ENCODE measurements around the gene VPREB1. TPM values are rescaled to one million over a fixed set of nuclear protein-coding genes. Genes with fewer than 3 reads are reported as not detected.

Gene VPREB1
- total RNA-seq, 1 donor from 2014 or later: not detected

DNA sequence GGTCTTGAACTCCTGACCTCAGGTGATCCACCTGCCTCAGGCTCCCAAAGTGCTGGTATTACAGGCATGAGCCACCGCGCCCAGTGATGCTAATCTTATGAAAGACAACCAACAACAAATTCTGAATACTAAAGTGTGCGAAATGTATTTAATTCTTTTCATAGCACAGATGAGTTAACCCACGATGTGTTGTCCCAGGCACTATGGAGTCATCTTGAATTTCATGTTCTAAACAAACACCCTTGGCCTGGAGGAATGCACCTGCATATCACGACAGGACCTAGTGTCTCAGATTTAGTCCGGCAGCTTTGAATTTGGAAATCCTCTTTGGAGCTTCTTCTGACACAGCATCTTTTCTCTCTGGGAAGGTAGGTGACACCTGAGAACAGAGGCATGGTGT, 16.2 kb upstream of the VPREB1 start:
- TF ChIP-seq, protein P1, sequence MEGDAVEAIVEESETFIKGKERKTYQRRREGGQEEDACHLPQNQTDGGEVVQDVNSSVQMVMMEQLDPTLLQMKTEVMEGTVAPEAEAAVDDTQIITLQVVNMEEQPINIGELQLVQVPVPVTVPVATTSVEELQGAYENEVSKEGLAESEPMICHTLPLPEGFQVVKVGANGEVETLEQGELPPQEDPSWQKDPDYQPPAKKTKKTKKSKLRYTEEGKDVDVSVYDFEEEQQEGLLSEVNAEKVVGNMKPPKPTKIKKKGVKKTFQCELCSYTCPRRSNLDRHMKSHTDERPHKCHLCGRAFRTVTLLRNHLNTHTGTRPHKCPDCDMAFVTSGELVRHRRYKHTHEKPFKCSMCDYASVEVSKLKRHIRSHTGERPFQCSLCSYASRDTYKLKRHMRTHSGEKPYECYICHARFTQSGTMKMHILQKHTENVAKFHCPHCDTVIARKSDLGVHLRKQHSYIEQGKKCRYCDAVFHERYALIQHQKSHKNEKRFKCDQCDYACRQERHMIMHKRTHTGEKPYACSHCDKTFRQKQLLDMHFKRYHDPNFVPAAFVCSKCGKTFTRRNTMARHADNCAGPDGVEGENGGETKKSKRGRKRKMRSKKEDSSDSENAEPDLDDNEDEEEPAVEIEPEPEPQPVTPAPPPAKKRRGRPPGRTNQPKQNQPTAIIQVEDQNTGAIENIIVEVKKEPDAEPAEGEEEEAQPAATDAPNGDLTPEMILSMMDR (IDR thresholded peaks at IDR 0.05; ENCODE audit: borderline replicate concordance): no peak
- no peak overlapping the region for H3K4me3 ChIP-seq
- H3K4me1 ChIP-seq: no peaks in the 10 kb centered on the region
- intact Hi-C loops (cut with micrococcal nuclease): no loop called here
- peaks cover 47% of the 10 kb centered on the region for H3K27me3 ChIP-seq (ENCODE audit: low read depth)
- no peaks in the 10 kb centered on the region for H3K36me3 ChIP-seq
- no peak overlapping the region for H3K27ac ChIP-seq (replicated peaks)
- no peaks in the 10 kb centered on the region for H3K9me3 ChIP-seq (replicated peaks)
- DNase-seq: no peak

DNA sequence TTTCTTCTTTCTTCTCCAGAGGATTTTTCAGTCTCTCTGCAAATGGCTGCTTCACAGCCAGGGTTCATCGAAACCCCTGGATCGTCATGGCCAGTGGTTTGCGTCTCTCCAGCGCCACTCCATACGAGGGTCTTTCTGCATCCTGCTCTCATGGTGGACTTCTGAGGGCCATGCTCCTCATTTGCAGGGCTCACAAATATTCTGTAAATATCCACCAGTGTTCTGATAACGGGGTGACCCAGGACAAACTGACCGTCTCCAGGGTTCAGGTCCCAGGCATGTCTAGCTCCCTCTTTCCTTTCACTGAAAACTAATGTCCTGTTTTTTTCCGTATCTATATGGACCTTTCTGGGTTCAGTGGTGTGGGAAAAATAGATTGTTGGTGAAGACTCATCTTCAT, 15.7 kb upstream of the VPREB1 start:
- no peak overlapping the region for H3K4me3 ChIP-seq
- TF ChIP-seq, protein P1 (IDR thresholded peaks at IDR 0.05; ENCODE audit: borderline replicate concordance): no peak
- intact Hi-C loops (cut with micrococcal nuclease): no loop called here
- peaks cover 50% of the 10 kb centered on the region for H3K27me3 ChIP-seq (ENCODE audit: low read depth)
- no peaks in the 10 kb centered on the region for H3K36me3 ChIP-seq
- no peaks in the 10 kb centered on the region for H3K4me1 ChIP-seq
- no peak for DNase-seq
- no peaks in the 10 kb centered on the region for H3K9me3 ChIP-seq (replicated peaks)
- H3K27ac ChIP-seq (replicated peaks): no peak overlapping the region

DNA sequence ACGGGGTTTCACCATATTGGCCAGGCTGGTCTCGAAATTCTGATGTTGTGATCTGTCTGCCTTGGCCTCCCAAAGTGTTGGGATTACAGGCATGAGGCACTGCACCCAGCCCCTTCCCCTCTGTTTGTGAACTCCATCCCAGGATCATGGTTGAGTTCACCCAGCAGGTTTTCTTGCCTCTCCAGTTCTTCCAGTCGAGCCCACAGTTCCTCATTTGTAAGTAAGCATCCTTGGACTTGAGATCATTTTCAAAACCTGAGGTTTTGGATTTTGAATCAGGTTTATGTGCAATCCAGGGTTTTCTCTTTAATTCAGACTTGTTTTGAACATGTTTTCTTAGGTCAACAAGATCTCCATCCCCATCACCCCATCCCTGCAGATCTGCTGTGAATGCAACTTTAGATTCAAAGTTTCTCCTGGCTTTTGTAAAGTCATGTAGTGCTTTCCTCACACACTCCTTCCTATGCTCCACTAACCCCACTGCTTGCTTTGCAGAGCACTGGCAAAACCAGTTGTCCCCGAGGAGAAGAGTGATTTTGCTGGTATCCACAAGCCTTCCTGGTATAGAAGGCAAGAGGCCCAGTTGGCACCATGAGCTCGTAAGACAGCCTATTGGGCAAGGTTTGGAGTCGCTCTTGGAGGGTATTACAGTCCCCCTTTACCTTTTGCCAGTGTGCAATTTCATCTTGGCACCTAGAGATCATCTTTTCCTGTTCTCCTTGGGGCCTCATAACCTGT, 14.7 kb upstream of the VPREB1 start:
- Histone ChIP-seq H3K4me1 (no peaks in the 10 kb centered on the region), H3K4me3 (no peak overlapping the region), H3K9me3 (replicated peaks) (no peaks in the 10 kb centered on the region), H3K27ac (replicated peaks) (no peak overlapping the region), H3K27me3 (ENCODE audit: low read depth) (peaks cover 59% of the 10 kb centered on the region), H3K36me3 (no peaks in the 10 kb centered on the region)
- no peak for DNase-seq
- intact Hi-C loops (cut with micrococcal nuclease): no loop called here
- TF ChIP-seq, protein P1 (IDR thresholded peaks at IDR 0.05; ENCODE audit: borderline replicate concordance): no peak

DNA sequence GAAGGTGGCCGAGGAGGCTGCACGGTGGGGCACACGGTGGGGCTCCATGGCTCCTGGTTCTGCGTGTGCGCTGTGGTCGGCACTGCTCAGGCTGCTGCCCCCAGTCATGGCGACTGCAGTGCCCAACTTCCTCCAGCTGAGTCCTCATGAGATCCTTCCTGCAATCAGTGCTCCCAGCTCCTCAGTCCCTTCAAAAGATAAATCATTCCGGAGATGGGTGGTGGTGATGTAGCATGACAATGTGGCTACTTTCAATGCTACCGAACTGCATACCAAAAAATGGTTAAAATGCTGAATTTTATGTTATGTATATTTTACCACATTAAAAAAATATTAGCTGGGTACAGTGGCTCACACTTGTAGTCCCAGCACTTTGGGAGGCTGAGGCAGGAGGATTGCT, 14.1 kb upstream of the VPREB1 start:
- no peaks in the 10 kb centered on the region for H3K9me3 ChIP-seq (replicated peaks)
- no peak overlapping the region for H3K27ac ChIP-seq (replicated peaks)
- H3K4me3 ChIP-seq: no peak overlapping the region
- intact Hi-C loops (cut with micrococcal nuclease): no loop called here
- H3K27me3 ChIP-seq (ENCODE audit: low read depth): peaks cover 65% of the 10 kb centered on the region
- H3K36me3 ChIP-seq: no peaks in the 10 kb centered on the region
- H3K4me1 ChIP-seq: no peaks in the 10 kb centered on the region
- no peak for DNase-seq
- TF ChIP-seq, protein P1 (IDR thresholded peaks at IDR 0.05; ENCODE audit: borderline replicate concordance): no peak

DNA sequence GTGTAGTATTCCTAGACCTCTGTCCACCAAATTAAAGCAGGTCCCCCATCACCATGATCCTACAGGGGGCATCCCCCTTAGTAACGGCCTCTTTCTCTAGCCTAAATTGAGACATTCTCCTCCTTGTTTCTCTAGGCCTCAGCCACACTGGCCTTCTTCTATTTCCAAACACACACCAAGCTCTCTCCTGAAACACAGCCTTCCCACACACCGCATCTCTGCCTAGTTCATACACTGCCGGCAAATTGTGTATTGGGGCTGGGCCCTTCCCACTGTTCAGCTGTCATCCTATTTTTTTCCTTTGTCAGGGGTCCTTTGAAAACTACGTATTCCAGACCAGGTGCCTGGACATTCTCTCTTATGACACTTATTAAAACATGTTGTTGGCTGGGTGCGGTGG, 11.5 kb upstream of the VPREB1 start:
- intact Hi-C loops (cut with micrococcal nuclease): no loop called here
- no peaks in the 10 kb centered on the region for H3K9me3 ChIP-seq (replicated peaks)
- no peak overlapping the region for H3K4me3 ChIP-seq
- peaks cover 87% of the 10 kb centered on the region for H3K27me3 ChIP-seq (ENCODE audit: low read depth)
- TF ChIP-seq, protein P1 (IDR thresholded peaks at IDR 0.05; ENCODE audit: borderline replicate concordance): no peak
- DNase-seq: no peak
- no peaks in the 10 kb centered on the region for H3K4me1 ChIP-seq
- H3K36me3 ChIP-seq: no peaks in the 10 kb centered on the region
- no peak overlapping the region for H3K27ac ChIP-seq (replicated peaks)
